Stomach (tissue), 9 donors: ENCODE measurements around the gene ITGA3. TPM values are rescaled to one million over a fixed set of nuclear protein-coding genes. Genes with fewer than 3 reads are reported as not detected.

Source experiments
- DNase-seq, 2 donors: peaks; one replicate each; pipeline versions ENCODE4 v3.0.0 to v3.0.0-alpha.2; 2013 to 2019
- H3K27ac ChIP-seq, 5 donors: fragments of 200-600 bp in 4 of 5; sonication (generic) in 4 of 5; one replicate each; pipeline ENCODE4 v1.5.1; 2013 to 2019; ENCODE audit warnings: mild to moderate bottlenecking in 1 of 5, moderate library complexity in 1 of 5
- H3K27me3 ChIP-seq, 3 donors: fragments of 200-600 bp; sonication (generic); one replicate each; pipeline ENCODE4 v1.5.1; 2017 to 2019; ENCODE audit warnings: mixed run types in 1 of 3
- H3K36me3 ChIP-seq, 4 donors: fragments of 200-600 bp; sonication (generic); 1 replicate in 3 of 4; 2 replicates in 1 of 4; pipeline ENCODE4 v1.5.1; 2016 to 2019
- H3K4me1 ChIP-seq, 4 donors: fragments of 200-600 bp; sonication (generic); one replicate each; pipeline ENCODE4 v1.5.1; 2016 to 2019
- H3K4me3 ChIP-seq, 4 donors: fragments of 200-600 bp; sonication (generic) in 3 of 4; one replicate each; pipeline ENCODE4 v1.5.1; 2016 to 2019; ENCODE audit warnings: mild to moderate bottlenecking in 1 of 4
- H3K9me3 ChIP-seq, 4 donors: fragments of 200-600 bp; sonication (generic); one replicate each; pipeline ENCODE4 v1.5.1; 2016 to 2019
- CTCF ChIP-seq, 7 experiments: fragments of 450-650 bp in 4 of 7; fragments of 200-600 bp in 3 of 7; sonication (generic) in 3 of 7; IDR thresholded peaks; one replicate each; pipeline ENCODE4 v1.5.1; 2016 to 2019; ENCODE audit warnings: antibody characterized with exemption in 7 of 7, control low read depth in 2 of 7, mild to moderate bottlenecking in 1 of 7
- EP300 ChIP-seq: sonication (generic); formaldehyde crosslinking; IDR thresholded peaks from one replicate; pipeline ENCODE4 v1.6.1; 2017; ENCODE audit warnings: antibody characterized with exemption
- POLR2A ChIP-seq, 4 donors: fragments of 450-650 bp; IDR thresholded peaks; one replicate each; pipeline ENCODE4 v1.6.1; 2016; ENCODE audit warnings: antibody characterized with exemption in 4 of 4, control low read depth in 2 of 4, mild to moderate bottlenecking in 1 of 4, moderate library complexity in 1 of 4
- POLR2AphosphoS5 ChIP-seq, 3 donors: sonication (generic); formaldehyde crosslinking; IDR thresholded peaks; one replicate each; pipeline ENCODE4 v1.6.1; 2016; ENCODE audit warnings: antibody characterized with exemption in 3 of 3
- WGBS, 5 donors: extraction: QIAGEN DNeasy Blood & Tissue Kit in 3 of 5; methylation state at CpG; one replicate each; pipeline versions ENCODE4 v1.1.5 to v1.1.7; 2013 to 2018; 5-methylcytosine and 5-hydroxymethylcytosine counted together
- intact Hi-C: fragments of 100-400 bp; cut with DNase I; formaldehyde crosslinking; loops from one replicate; pipeline ENCODE4 v1.15.1; 2023; ENCODE audit warnings: low total_unique reads
- polyA plus RNA-seq, 3 donors: library from polyadenylated mRNA; stranded (reverse); fragments of 200-250 nt; gene quantifications; one replicate each; pipeline ENCODE4 v1.2.3, GENCODE V29; 2013
- total RNA-seq, 5 donors: library from RNA; depleted of rRNA; stranded (reverse); fragments of >200 nt; gene quantifications; one replicate each; pipeline versions ENCODE4 v1.1.0 to v1.2.3, GENCODE V29; 2014 to 2016
- donor health status: healthy with polysubstance abuse.
- donor health status: Bipolar disorder and iron deficiency.
- donor health status: healthy.

ITGA3 gene
- total and polyA plus RNA-seq, 8 donors, result 6.9 to 698 (median 73.9) TPM

GRCh38 chr17:50071692-50072091 is 15.8 kb downstream of the ITGA3 start:
- H3K27ac ChIP-seq, result no peak overlapping the region
- peaks cover 67 to 99% (median 93%) of the 10 kb centered on the region in 4 donors for H3K36me3 ChIP-seq
- peaks cover 0 to 4% (median 0%) of the 10 kb centered on the region in 4 donors for H3K9me3 ChIP-seq
- WGBS, 5 donors, result 81 to 93% (median 86%) methylated on average over 6 of the region's 6 CpGs
- H3K4me3 ChIP-seq, result no peak overlapping the region
- no peaks in the 10 kb centered on the region for H3K27me3 ChIP-seq
- H3K4me1 ChIP-seq, result no peaks in the 10 kb centered on the region
- TF ChIP-seq CTCF (IDR thresholded peaks at IDR 0.05) (no peak), POLR2AphosphoS5 (IDR thresholded peaks at IDR 0.05) (no peak), POLR2A (IDR thresholded peaks at IDR 0.05) (no peak), EP300 (no peak)
- intact Hi-C loops, result no loop called here
- DNase-seq, result no peak

DNA sequence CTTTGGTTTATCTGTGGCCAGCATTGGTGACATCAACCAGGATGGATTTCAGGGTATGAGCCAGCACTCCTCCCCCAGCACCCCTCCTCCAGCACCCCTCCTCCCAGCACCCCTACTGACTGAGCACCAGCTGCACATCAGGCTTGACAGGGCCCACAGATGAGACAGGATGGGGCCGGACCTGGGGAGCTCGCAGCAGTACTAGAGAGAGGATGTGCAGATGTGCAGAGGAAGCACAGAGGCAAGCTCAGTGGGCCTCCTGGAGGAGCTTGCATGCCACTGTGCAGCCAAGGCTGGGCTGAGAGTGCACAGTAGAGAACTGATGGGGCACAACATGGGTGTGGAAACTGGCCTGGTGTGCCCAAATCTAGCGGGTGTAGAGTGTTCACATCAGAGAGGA is 16.2 kb downstream of the ITGA3 start:
- no peaks in the 10 kb centered on the region for H3K27me3 ChIP-seq
- intact Hi-C loops, result no loop called here
- H3K4me1 ChIP-seq, result no peaks in the 10 kb centered on the region
- no peak overlapping the region for H3K27ac ChIP-seq
- 80 to 94% (median 89%) methylated on average over 2 to 3 of the region's 3 CpGs for WGBS, 5 donors
- no peak overlapping the region for H3K4me3 ChIP-seq
- DNase-seq, result no peak
- H3K9me3 ChIP-seq, result peaks cover 0 to 4% (median 0%) of the 10 kb centered on the region in 4 donors
- H3K36me3 ChIP-seq, result peaks cover 72 to 99% (median 96%) of the 10 kb centered on the region in 4 donors
- TF ChIP-seq POLR2AphosphoS5 (IDR thresholded peaks at IDR 0.05) (no peak), POLR2A (IDR thresholded peaks at IDR 0.05) (no peak), CTCF (IDR thresholded peaks at IDR 0.05) (no peak)

GRCh38 chr17:50072925-50073324 is 17.0 kb downstream of the ITGA3 start:
- Histone ChIP-seq H3K27me3 (no peaks in the 10 kb centered on the region), H3K9me3 (peaks cover 0 to 4% (median 0%) of the 10 kb centered on the region in 4 donors), H3K4me3 (no peak overlapping the region), H3K27ac (no peak overlapping the region), H3K36me3 (peaks cover 80 to 100% (median 99%) of the 10 kb centered on the region in 4 donors), H3K4me1 (no peaks in the 10 kb centered on the region)
- no peak for TF ChIP-seq EP300
- TF ChIP-seq CTCF (IDR thresholded peaks at IDR 0.05), result no peak
- no peak for TF ChIP-seq POLR2AphosphoS5 (IDR thresholded peaks at IDR 0.05)
- no peak for TF ChIP-seq POLR2A (IDR thresholded peaks at IDR 0.05)
- intact Hi-C loops, result no loop called here
- no peak for DNase-seq
- 57 to 83% (median 75%) methylated on average over 1 of the region's 1 CpG for WGBS, 5 donors

GRCh38 chr17:50074227-50074626 is 18.3 kb downstream of the ITGA3 start:
- Histone ChIP-seq H3K36me3 (peaks cover 82 to 100% (median 99%) of the 10 kb centered on the region in 4 donors), H3K9me3 (peaks cover 0 to 4% (median 0%) of the 10 kb centered on the region in 4 donors), H3K27ac (no peak overlapping the region), H3K4me1 (peaks cover under 1 to 4% (median 2%) of the 10 kb centered on the region in 4 donors), H3K27me3 (no peaks in the 10 kb centered on the region), H3K4me3 (no peak overlapping the region)
- 84 to 95% (median 90%) methylated on average over 3 to 6 of the region's 6 CpGs for WGBS, 5 donors
- intact Hi-C loops, result no loop called here
- TF ChIP-seq CTCF (IDR thresholded peaks at IDR 0.05) (no peak), POLR2AphosphoS5 (IDR thresholded peaks at IDR 0.05) (no peak), EP300 (no peak), POLR2A (IDR thresholded peaks at IDR 0.05) (no peak)
- DNase-seq, result no peak
